Glomerular visceral epithelial cell (primary cell): ENCODE measurements around the gene PXMP4.

Source experiments
- DNase-seq: peaks from one replicate; pipeline ENCODE4 v3.0.0-alpha.2; 2016; ENCODE audit errors: extremely low spot score

PXMP4 gene

DNA sequence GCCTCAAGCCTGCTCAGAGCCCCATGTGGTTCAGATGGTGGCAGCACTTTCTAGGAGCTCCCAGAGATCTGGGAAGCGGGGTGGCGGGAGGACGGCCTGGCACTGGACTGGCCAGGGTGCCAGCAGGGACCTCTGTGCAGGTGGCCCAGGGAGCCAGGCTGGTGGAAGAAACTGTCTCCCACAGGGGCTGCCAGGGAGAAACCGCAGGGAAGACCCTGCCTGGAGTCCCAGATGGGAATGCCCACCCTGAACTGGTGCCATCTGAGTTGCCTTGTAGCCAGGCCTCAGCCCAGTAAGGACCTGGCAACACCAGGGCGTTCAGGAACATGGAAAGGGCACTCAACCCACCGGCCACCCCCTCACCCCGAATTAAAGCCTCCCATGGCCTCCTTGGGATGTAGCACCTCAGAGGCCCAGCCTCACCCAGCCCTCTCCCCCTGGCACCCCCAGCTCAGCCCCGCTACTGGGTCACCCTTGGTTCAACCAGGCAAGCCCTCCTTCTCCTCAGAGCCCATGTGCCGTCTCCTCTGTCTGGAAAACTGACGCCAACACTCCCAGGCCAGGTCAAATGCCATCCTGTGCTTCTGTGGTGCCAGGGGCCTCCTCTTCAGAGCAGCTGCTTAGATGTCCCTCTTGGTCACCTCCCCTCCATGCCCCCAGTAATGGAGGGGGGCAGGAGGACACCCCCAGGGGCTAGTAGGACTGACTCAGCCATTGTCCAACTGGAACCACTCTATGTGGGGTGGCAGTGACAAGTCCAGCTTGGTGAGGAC lies 63.9 kb downstream of the PXMP4 start:
- DNase-seq, result no peak

DNA sequence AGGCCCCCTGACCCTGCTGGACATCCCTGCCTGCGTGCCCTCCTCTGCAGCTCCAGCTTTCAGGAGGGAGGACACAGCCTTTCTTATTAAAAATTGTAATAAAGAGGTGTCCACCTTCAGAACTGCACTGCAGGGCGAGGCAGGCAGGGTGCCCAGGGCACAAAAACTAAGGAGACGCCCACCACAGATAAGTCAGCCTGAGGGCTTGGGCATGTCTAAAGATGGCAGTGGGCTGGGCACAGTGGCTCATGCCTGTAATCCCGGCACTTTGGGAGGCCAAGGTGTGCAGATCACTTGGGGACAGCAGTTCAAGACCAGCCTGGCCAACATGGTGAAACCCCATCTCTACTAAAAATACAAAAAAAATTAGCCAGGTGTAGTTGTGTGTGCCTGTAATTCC lies 64.9 kb downstream of the PXMP4 start:
- no peak for DNase-seq

GRCh38 chr20:33654680-33655161 lies 65.4 kb downstream of the PXMP4 start:
- DNase-seq, result no peak

- DNase-seq, result no peak
Observed at GRCh38 chr20:33653900-33654596, 66.1 kb downstream of the PXMP4 start.

DNA sequence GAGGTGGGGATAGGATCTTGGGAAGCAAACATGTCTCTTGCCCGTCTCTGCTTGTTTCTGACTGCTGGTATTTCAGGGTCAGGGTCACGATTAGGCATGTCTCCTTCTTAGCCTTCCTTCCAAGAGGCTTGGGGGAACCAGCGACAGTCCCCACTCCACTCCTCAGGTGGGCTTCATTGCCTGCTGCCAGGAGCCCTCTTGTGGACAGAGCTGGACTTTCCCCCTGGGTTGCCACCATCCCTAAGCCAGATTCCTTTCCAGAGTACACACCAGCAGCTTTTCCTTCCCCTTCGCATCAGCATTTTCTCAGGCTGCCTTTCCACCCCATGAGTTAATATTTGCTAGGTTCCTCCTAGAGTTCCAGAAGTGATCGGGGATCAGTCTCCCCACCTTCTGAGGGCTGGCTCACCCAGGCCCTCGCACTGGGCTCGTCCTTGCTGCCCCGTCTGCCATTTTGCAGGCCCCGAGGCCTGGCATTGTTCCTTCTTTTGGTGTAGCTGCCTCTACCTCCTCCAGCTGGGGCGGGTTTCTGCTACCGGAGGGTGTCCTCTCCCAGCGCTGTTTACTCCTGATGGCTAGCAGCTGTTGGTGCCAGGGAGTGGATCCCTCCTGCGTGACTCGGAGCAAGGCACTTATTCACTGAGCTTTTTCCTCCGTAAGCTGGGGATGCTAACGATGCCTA lies 66.8 kb downstream of the PXMP4 start:
- peak; percentile 79 for DNase-seq
